GM06990 (cell line): ENCODE measurements around the gene TMEM19.

Experiments
- DNase-seq: peaks from one replicate; pipeline ENCODE4 v3.0.0-alpha.2; 2011; ENCODE audit not compliant: insufficient read length; ENCODE audit errors: extremely low read depth
- H3K27me3 ChIP-seq: replicated peaks from 2 replicates; pipeline ENCODE4 v1.6.0; 2011; ENCODE audit warnings: low read length; ENCODE audit not compliant: control insufficient read depth, insufficient read depth
- H3K36me3 ChIP-seq: 2 replicates; pipeline ENCODE4 v1.5.1; 2011; ENCODE audit warnings: low read length; ENCODE audit not compliant: control insufficient read depth, insufficient read depth
- H3K4me3 ChIP-seq: replicated peaks from 2 replicates; pipeline ENCODE4 v1.5.1; 2011; ENCODE audit warnings: low read depth, mild to moderate bottlenecking, control low read depth, low read length
- CTCF ChIP-seq: IDR thresholded peaks from 2 replicates; pipeline ENCODE4 v1.5.1; 2011; ENCODE audit warnings: low read length, control low read depth, mild to moderate bottlenecking, inconsistent platforms; ENCODE audit not compliant: insufficient read depth, poor library complexity, severe bottlenecking

Gene TMEM19

GRCh38 chr12:71661977-71662530 lies 23.8 kb upstream of the TMEM19 start:
- H3K27me3 ChIP-seq: no peaks in the 10 kb centered on the region
- peak overlapping the region; percentile 97 for H3K4me3 ChIP-seq
- no peaks in the 10 kb centered on the region for H3K36me3 ChIP-seq
- DNase-seq: no peak
- TF ChIP-seq CTCF: no peak

GRCh38 chr12:71662849-71663560 lies 22.9 kb upstream of the TMEM19 start:
- no peaks in the 10 kb centered on the region for H3K36me3 ChIP-seq
- no peak for TF ChIP-seq CTCF
- H3K27me3 ChIP-seq: no peaks in the 10 kb centered on the region
- H3K4me3 ChIP-seq: peak overlapping the region; percentile 97
- peak; percentile 82 for DNase-seq

- peak; percentile 89 for DNase-seq
- peak; percentile 53 for TF ChIP-seq CTCF
These were observed 22.1 kb upstream of the TMEM19 start, which contains the start of the genes THAP2 and ZFC3H1 for GRCh38 chr12:71663561-71664410. THAP2 (plus strand) TSS chr12:71664301; CDS start chr12:71664510, 209 bp downstream. ZFC3H1 (minus strand) TSS chr12:71663848; CDS start chr12:71663610, 238 bp downstream.

GRCh38 chr12:71664411-71665089 lies 21.3 kb upstream of the TMEM19 start:
- no peak for TF ChIP-seq CTCF
- DNase-seq: no peak
- Histone ChIP-seq H3K36me3 (no peaks in the 10 kb centered on the region), H3K4me3 (peak overlapping the region; percentile 97), H3K27me3 (no peaks in the 10 kb centered on the region)

More at GRCh38 chr12:71663561-71664410, 22.1 kb upstream of the TMEM19 start, which contains the start of the genes THAP2 and ZFC3H1:
- no peaks in the 10 kb centered on the region for H3K36me3 ChIP-seq
- H3K27me3 ChIP-seq: no peaks in the 10 kb centered on the region
- H3K4me3 ChIP-seq: peak within 1 kb of the TSS; percentile 97

- Histone ChIP-seq H3K4me3 (peak overlapping the region; percentile 97), H3K27me3 (no peaks in the 10 kb centered on the region), H3K36me3 (no peaks in the 10 kb centered on the region)
- no peak for TF ChIP-seq CTCF
- DNase-seq: no peak
These were observed 20.8 kb upstream of the TMEM19 start for GRCh38 chr12:71665090-71665463.
